Measurements from ENCODE around the gene DEDD. TPM values are rescaled to one million over a fixed set of nuclear protein-coding genes. Genes with fewer than 3 reads are reported as not detected.
A peak's percentile ranks its signal among the peaks of the same experiment; 100 is the strongest.

DEDD gene
- polyA plus RNA-seq, 1 of the 3 experiments (the other 2 are of a cell fraction) = 45.0 TPM

DNA sequence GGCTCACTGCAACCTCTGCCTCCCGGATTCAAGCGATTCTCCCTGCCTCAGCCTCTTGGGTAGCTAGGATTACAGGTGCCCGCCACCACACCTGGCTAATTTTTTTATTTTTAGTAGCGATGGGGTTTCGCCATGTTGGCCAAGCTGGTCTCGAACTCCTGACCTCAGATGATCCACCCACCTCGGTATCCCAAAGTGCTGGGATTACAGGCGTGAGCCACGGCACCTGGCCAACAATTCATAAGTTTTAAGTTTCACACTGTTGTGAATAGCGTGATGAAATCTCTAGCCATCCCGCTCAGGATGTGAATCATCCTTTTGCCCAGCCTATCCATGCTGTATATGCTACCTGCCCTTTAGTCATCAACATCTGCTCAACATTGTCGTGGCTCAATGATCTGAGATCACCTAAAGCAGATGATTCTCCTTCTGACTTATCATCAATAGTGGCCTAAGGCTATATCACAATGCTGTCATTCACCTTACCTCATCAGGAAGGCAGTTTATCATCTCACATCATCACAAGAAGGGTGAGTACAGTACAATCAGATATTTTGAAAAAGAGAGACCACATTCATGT lies 17.2 kb downstream of the DEDD start (continued):
- TF ChIP-seq, protein P1, sequence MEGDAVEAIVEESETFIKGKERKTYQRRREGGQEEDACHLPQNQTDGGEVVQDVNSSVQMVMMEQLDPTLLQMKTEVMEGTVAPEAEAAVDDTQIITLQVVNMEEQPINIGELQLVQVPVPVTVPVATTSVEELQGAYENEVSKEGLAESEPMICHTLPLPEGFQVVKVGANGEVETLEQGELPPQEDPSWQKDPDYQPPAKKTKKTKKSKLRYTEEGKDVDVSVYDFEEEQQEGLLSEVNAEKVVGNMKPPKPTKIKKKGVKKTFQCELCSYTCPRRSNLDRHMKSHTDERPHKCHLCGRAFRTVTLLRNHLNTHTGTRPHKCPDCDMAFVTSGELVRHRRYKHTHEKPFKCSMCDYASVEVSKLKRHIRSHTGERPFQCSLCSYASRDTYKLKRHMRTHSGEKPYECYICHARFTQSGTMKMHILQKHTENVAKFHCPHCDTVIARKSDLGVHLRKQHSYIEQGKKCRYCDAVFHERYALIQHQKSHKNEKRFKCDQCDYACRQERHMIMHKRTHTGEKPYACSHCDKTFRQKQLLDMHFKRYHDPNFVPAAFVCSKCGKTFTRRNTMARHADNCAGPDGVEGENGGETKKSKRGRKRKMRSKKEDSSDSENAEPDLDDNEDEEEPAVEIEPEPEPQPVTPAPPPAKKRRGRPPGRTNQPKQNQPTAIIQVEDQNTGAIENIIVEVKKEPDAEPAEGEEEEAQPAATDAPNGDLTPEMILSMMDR (IDR thresholded peaks at IDR 0.05) = no peak
- TF ChIP-seq RAD21 (IDR thresholded peaks at IDR 0.05; ENCODE audit: low read length) = no peak
- TF ChIP-seq PBX3 (IDR thresholded peaks at IDR 0.05) = 0 out of 2 replicates have a peak, but pooled peaks have one; percentile 2
- no peak for TF ChIP-seq NRF1 (IDR thresholded peaks at IDR 0.05; ENCODE audit: low read depth, low read length)
- no peak for TF ChIP-seq IRF3 (IDR thresholded peaks at IDR 0.05; ENCODE audit: low read depth, low read length)
- TF ChIP-seq TCF12 (IDR thresholded peaks at IDR 0.05) = peak; percentile 76
- peak; percentile 29; the same call in 1 of the 2 replicates for TF ChIP-seq POLR2AphosphoS5 (IDR thresholded peaks at IDR 0.05; ENCODE audit: low read depth, low read length)

GRCh38 chr1:161114556-161114955 lies 17.9 kb downstream of the DEDD start:
- no peak overlapping the region for H3K4me2 ChIP-seq
- H3K4me3 ChIP-seq (ENCODE audit: low read depth in 2 of 2, low read length in 1 of 2) = no peak overlapping the region
- no peaks in the 10 kb centered on the region for H3K9me3 ChIP-seq
- POLR2A ChIA-PET = no interaction called here
- no peak for TF ChIP-seq RXRA (IDR thresholded peaks at IDR 0.05; ENCODE audit: borderline replicate concordance, low read depth)
- TF ChIP-seq TEAD4 (IDR thresholded peaks at IDR 0.05; ENCODE audit: borderline replicate concordance, insufficient read depth) = no peak
- TF ChIP-seq FOXM1 (IDR thresholded peaks at IDR 0.05; ENCODE audit: low read depth) = no peak
- no peak for TF ChIP-seq SIN3A (IDR thresholded peaks at IDR 0.05; ENCODE audit: borderline replicate concordance, low read depth, low read length)
- H3K79me2 ChIP-seq (ENCODE audit: insufficient read depth) = peaks cover 100% of the 10 kb centered on the region
- H2AFZ ChIP-seq (ENCODE audit: low read depth) = no peak overlapping the region
- no peaks in the 10 kb centered on the region for H3K27me3 ChIP-seq (ENCODE audit: insufficient read depth)
- H3K4me1 ChIP-seq (ENCODE audit: control insufficient read depth in 1 of 2, insufficient read depth in 2 of 2, low read depth in 1 of 2, low read length in 1 of 2) = peaks cover 13 to 20% of the 10 kb centered on the region in 2 experiments; a peak in 3 of 4 replicates
- CTCF ChIA-PET = interaction anchor here (2.2 kb wide), 1 partner anchor 17 kb away, joined by 6 read pairs; no protein-coding TSS in a partner anchor
- WGBS (ENCODE audit: low lambda C conversion rate) = 83% methylated on average over 2 of the region's 2 CpGs
- DNase-seq = no peak
- H3K27ac ChIP-seq (ENCODE audit: low read depth in 2 of 2, low read length in 1 of 2) = peak overlapping the region in 1 of 2 experiments; percentile 39; a peak in 1 of 4 replicates
- peaks cover 12% of the 10 kb centered on the region for H3F3A ChIP-seq (replicated peaks; ENCODE audit: insufficient read depth)
- no peaks in the 10 kb centered on the region for H3K9me2 ChIP-seq
- H3K9ac ChIP-seq = no peak overlapping the region
- H3K36me3 ChIP-seq (replicated peaks in 1 of 2; ENCODE audit: control insufficient read depth in 1 of 2, insufficient read depth in 2 of 2, low read length in 1 of 2) = peaks cover 7 to 24% of the 10 kb centered on the region in 2 experiments
- H4K20me1 ChIP-seq (ENCODE audit: insufficient read depth) = peaks cover 50% of the 10 kb centered on the region
